MCF 10A (cell line): ENCODE measurements around the gene ABLIM2. TPM values are rescaled to one million over a fixed set of nuclear protein-coding genes. Genes with fewer than 3 reads are reported as not detected.

Source experiments
- BruUV-seq: library from RNA; stranded (reverse); fragments of 400-500 nt; replicated peaks from 2 replicates; lab custom pipeline; 2021; lab: Mats Ljungman, UMichigan
- CTCF ChIA-PET: fragments of 300-600 bp; sonication (Branson Sonifier 250); formaldehyde crosslinking; extraction: SDS; loops from one replicate; lab custom pipeline; 2021; ENCODE audit warnings: antibody characterized with exemption, inconsistent platforms; lab: Yijun Ruan, JAX
- POLR2A ChIA-PET: fragments of 300-600, 350-650 bp; sonication (Branson Sonifier 250); formaldehyde crosslinking; extraction: SDS; loops from one replicate; lab custom pipeline; 2020; ENCODE audit warnings: antibody characterized with exemption, inconsistent platforms; lab: Yijun Ruan, JAX
- DNase-seq: peaks from one replicate; pipeline ENCODE4 v3.0.0-alpha.2; 2018; ENCODE audit not compliant: unreplicated experiment
- H3K27ac Mint-ChIP-seq: one replicate; pipeline ENCODE4 v1.8.0; 2022; ENCODE audit warnings: mild to moderate bottlenecking, low read depth, mixed read lengths; ENCODE audit not compliant: unreplicated experiment
- H3K27me3 Mint-ChIP-seq: one replicate; pipeline ENCODE4 v1.8.0; 2022; ENCODE audit warnings: mixed read lengths; ENCODE audit not compliant: insufficient read depth, unreplicated experiment
- H3K36me3 Mint-ChIP-seq: one replicate; pipeline ENCODE4 v1.8.0; 2022; ENCODE audit warnings: mild to moderate bottlenecking, moderate library complexity, mixed read lengths; ENCODE audit not compliant: insufficient read depth, unreplicated experiment
- H3K4me1 Mint-ChIP-seq: one replicate; pipeline ENCODE4 v1.8.0; 2022; ENCODE audit warnings: mixed read lengths; ENCODE audit not compliant: insufficient read depth, unreplicated experiment
- H3K4me3 Mint-ChIP-seq: one replicate; pipeline ENCODE4 v1.8.0; 2022; ENCODE audit warnings: mild to moderate bottlenecking, moderate library complexity, mixed read lengths; ENCODE audit not compliant: unreplicated experiment
- H3K9me3 Mint-ChIP-seq: one replicate; pipeline ENCODE4 v1.8.0; 2022; ENCODE audit warnings: mixed read lengths; ENCODE audit not compliant: unreplicated experiment
- intact Hi-C: fragments of 100-400 bp; cut with micrococcal nuclease; formaldehyde crosslinking; loops from 2 replicates; pipeline ENCODE4 v1.14.1; 2022
- total RNA-seq: library from RNA; stranded (reverse); gene quantifications from 2 replicates; pipeline ENCODE4 v1.2.3, GENCODE V29; 2022
- TF ChIP-seq, protein P1 (sequence below): fragments of 200-600 bp; IDR thresholded peaks from one replicate; pipeline ENCODE4 v1.8.0; 2022; ENCODE audit warnings: antibody characterized with exemption, mild to moderate bottlenecking; ENCODE audit not compliant: unreplicated experiment

ABLIM2 gene
- total RNA-seq, 1 experiment from 2014 or later: 5.3 TPM

DNA sequence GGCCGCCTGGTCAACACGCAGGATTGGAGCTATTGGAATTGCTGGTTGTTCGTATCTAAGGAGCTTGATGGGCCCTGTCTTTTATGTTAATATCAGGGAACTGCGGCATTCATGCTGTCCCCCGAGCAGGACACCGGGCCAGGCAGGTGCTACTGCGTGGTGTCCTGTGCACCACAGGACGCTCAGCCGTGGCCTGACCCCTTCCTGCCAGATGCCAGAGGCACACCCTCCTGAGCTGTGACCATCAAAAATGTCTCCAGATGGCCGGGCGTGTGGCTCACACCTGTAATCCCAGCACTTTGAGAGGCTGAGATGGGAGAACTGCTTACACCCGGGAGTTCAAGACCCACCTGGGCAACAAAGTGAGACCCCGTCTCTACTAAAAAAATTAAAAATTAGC is 32.1 kb downstream of the ABLIM2 start:
- DNase-seq: no peak
- H3K27ac Mint-ChIP-seq: no peak overlapping the region
- no TSS peak for BruUV-seq
- H3K9me3 Mint-ChIP-seq: no peaks in the 10 kb centered on the region
- H3K36me3 Mint-ChIP-seq: peaks cover 18% of the 10 kb centered on the region
- POLR2A ChIA-PET: no interaction called here
- TF ChIP-seq, protein P1, sequence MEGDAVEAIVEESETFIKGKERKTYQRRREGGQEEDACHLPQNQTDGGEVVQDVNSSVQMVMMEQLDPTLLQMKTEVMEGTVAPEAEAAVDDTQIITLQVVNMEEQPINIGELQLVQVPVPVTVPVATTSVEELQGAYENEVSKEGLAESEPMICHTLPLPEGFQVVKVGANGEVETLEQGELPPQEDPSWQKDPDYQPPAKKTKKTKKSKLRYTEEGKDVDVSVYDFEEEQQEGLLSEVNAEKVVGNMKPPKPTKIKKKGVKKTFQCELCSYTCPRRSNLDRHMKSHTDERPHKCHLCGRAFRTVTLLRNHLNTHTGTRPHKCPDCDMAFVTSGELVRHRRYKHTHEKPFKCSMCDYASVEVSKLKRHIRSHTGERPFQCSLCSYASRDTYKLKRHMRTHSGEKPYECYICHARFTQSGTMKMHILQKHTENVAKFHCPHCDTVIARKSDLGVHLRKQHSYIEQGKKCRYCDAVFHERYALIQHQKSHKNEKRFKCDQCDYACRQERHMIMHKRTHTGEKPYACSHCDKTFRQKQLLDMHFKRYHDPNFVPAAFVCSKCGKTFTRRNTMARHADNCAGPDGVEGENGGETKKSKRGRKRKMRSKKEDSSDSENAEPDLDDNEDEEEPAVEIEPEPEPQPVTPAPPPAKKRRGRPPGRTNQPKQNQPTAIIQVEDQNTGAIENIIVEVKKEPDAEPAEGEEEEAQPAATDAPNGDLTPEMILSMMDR: no peak
- intact Hi-C loops: no loop called here
- H3K27me3 Mint-ChIP-seq: peaks cover 13% of the 10 kb centered on the region
- no peaks in the 10 kb centered on the region for H3K4me1 Mint-ChIP-seq
- no peak overlapping the region for H3K4me3 Mint-ChIP-seq
- CTCF ChIA-PET: interaction anchor here (0.7 kb wide), 1 partner anchor 319 kb away, joined by 3 read pairs; no protein-coding TSS in a partner anchor

DNA sequence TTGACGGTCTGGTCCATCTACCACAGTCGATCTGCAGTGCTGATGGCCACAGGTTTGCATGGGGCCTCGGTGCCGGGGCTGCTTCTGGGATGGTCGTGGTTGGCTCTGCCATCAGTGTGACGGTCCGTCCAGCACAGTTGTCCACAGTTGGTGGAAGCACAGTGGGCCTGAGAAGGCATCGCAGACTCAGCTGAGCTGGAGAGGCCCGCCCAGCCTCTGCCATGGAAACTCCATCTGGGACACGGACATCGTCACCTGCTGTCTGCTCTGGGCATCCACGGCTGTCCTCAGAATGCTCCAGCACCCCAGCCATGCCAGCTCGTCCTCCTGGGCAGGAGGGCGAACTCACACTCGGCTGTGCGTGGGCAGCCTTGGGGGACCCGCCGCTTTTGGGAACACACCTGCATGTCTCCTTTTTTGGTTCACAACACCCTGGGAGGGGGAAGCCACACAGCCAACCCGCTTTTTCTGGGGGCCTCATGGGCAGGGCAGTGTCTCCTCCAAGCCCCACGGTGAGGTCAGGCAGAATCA is 33.0 kb downstream of the ABLIM2 start:
- POLR2A ChIA-PET: no interaction called here
- Mint-ChIP-seq H3K27me3 (peaks cover 13% of the 10 kb centered on the region), H3K27ac (no peak overlapping the region), H3K4me1 (no peaks in the 10 kb centered on the region), H3K36me3 (peaks cover 12% of the 10 kb centered on the region), H3K9me3 (no peaks in the 10 kb centered on the region), H3K4me3 (no peak overlapping the region)
- TF ChIP-seq, protein P1: no peak
- intact Hi-C loops: no loop called here
- DNase-seq: no peak
- CTCF ChIA-PET: no interaction called here
- BruUV-seq: no TSS peak

DNA sequence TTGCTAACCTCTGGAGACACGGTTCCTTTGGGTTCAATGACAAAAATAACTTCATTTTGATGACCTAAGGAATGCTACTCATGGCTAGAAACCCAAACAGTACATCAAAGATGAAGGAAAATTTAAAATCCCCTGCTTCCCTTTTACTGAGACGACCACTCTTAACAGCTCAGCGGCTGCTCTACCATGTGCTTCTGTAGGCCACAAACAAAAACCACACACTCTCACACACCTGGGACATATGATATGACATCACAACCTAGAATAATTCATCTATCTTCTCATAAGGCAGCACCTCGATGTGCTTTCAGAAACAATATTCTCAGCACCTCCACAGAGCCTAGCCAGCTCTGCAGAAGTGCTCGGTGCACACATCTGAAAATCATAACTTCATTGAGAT is 34.7 kb downstream of the ABLIM2 start:
- peaks cover 12% of the 10 kb centered on the region for H3K36me3 Mint-ChIP-seq
- H3K4me3 Mint-ChIP-seq: no peak overlapping the region
- TF ChIP-seq, protein P1: no peak
- ChIA-PET CTCF (no interaction called here), POLR2A (no interaction called here)
- no peak for DNase-seq
- peaks cover 13% of the 10 kb centered on the region for H3K27me3 Mint-ChIP-seq
- intact Hi-C loops: no loop called here
- H3K9me3 Mint-ChIP-seq: no peaks in the 10 kb centered on the region
- BruUV-seq: no TSS peak
- no peaks in the 10 kb centered on the region for H3K4me1 Mint-ChIP-seq
- H3K27ac Mint-ChIP-seq: no peak overlapping the region

DNA sequence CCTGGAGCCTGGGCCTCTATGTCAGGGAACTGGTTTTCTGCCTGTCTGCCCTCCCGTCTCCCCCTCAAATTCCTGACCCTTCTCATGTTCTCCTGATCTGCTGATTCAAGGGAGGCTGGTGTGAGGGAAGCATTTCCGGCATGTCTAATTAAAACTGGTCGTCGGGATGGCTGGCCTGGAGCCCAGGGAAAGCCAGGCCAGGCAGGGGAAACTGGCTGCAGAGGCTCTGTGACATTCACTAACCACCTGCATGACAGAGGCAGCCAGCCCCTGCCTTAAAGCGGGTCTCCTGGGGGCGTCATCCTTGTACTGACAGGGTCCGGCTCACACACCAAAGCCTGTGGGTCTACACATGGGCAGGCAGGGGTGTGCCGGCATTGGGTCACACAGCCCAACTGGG is 35.2 kb downstream of the ABLIM2 start:
- TF ChIP-seq, protein P1: no peak
- POLR2A ChIA-PET: no interaction called here
- peaks cover 17% of the 10 kb centered on the region for H3K36me3 Mint-ChIP-seq
- H3K27ac Mint-ChIP-seq: no peak overlapping the region
- CTCF ChIA-PET: no interaction called here
- H3K4me1 Mint-ChIP-seq: no peaks in the 10 kb centered on the region
- peaks cover 13% of the 10 kb centered on the region for H3K27me3 Mint-ChIP-seq
- H3K9me3 Mint-ChIP-seq: no peaks in the 10 kb centered on the region
- BruUV-seq: no TSS peak
- no peak for DNase-seq
- intact Hi-C loops: no loop called here
- no peak overlapping the region for H3K4me3 Mint-ChIP-seq
